HG03064 (cell line): ENCODE data around the gene DYRK1A.
A peak's percentile ranks its signal among the peaks of the same experiment; 100 is the strongest.
"Not testable (repeated sequence)": the region's sequence is repeated elsewhere in the genome, so short reads cannot be mapped to it uniquely, and the experiment has no call there.

Source experiments
- ATAC-seq: cut with Tn5 transposase; IDR thresholded peaks from one replicate; pipeline ENCODE4 v1.9.1; 2021; ENCODE audit warnings: low read depth; ENCODE audit not compliant: unreplicated experiment

DYRK1A gene

GRCh38 chr21:37366482-37367316 is at the start of gene DYRK1A:
Gene DYRK1A, plus strand, starts transcription at chr21:37366773. Its CDS starts 53,602 bp downstream, at chr21:37420375.
- peak; percentile 49 for ATAC-seq

GRCh38 chr21:37319551-37319950 is 47.0 kb upstream of the DYRK1A start:
- ATAC-seq: no peak

GRCh38 chr21:37322084-37322483 is 44.5 kb upstream of the DYRK1A start:
- no peak for ATAC-seq

- ATAC-seq: no peak
Measured at GRCh38 chr21:37324558-37324957, 42.0 kb upstream of the DYRK1A start.

GRCh38 chr21:37328147-37328546 is 38.4 kb upstream of the DYRK1A start:
- not testable (repeated sequence) for ATAC-seq

GRCh38 chr21:37331411-37331810 is 35.2 kb upstream of the DYRK1A start:
- no peak for ATAC-seq

GRCh38 chr21:37335053-37335452 is 31.5 kb upstream of the DYRK1A start:
- ATAC-seq: no peak

- no peak for ATAC-seq
Measured at GRCh38 chr21:37337179-37337578, 29.4 kb upstream of the DYRK1A start.

GRCh38 chr21:37337831-37338230 is 28.7 kb upstream of the DYRK1A start:
- ATAC-seq: no peak

GRCh38 chr21:37338671-37339551 is 27.7 kb upstream of the DYRK1A start:
- ATAC-seq: no peak

GRCh38 chr21:37339552-37339939 is 27.0 kb upstream of the DYRK1A start:
- no peak for ATAC-seq

- ATAC-seq: no peak
Measured at GRCh38 chr21:37341254-37341960, 25.2 kb upstream of the DYRK1A start.

GRCh38 chr21:37342046-37342632 is 24.4 kb upstream of the DYRK1A start:
- ATAC-seq: no peak

GRCh38 chr21:37346841-37347430 is 19.6 kb upstream of the DYRK1A start:
- ATAC-seq: no peak

GRCh38 chr21:37348664-37349063 is 17.9 kb upstream of the DYRK1A start:
- ATAC-seq: no peak

GRCh38 chr21:37350472-37350871 is 16.1 kb upstream of the DYRK1A start:
- no peak for ATAC-seq

- ATAC-seq: no peak
Measured at GRCh38 chr21:37356706-37357105, 9.9 kb upstream of the DYRK1A start.

GRCh38 chr21:37357691-37358090 is 8.9 kb upstream of the DYRK1A start:
- ATAC-seq: no peak

- ATAC-seq: no peak
Measured at GRCh38 chr21:37358397-37358796, 8.2 kb upstream of the DYRK1A start.

GRCh38 chr21:37363936-37364335 is 2.6 kb upstream of the DYRK1A start:
- no peak for ATAC-seq
